HG02759 (cell line): Measurements from ENCODE around the gene VPS41.

ENCODE experiments used
- ATAC-seq: cut with Tn5 transposase; IDR thresholded peaks from one replicate; pipeline ENCODE4 v1.9.1; 2021; ENCODE audit warnings: mild to moderate bottlenecking, moderate library complexity; ENCODE audit not compliant: unreplicated experiment

The VPS41 gene

GRCh38 chr7:38820571-38820970 is 88.4 kb downstream of the VPS41 start:
- no peak for ATAC-seq

- ATAC-seq, result no peak
These were observed 89.5 kb downstream of the VPS41 start for GRCh38 chr7:38819463-38819862.

GRCh38 chr7:38817526-38817925 is 91.5 kb downstream of the VPS41 start:
- no peak for ATAC-seq

GRCh38 chr7:38813768-38814167 is 95.2 kb downstream of the VPS41 start:
- ATAC-seq, result no peak

- ATAC-seq, result no peak
These were observed 102.1 kb downstream of the VPS41 start for GRCh38 chr7:38806912-38807311.

GRCh38 chr7:38801786-38802185 is 107.2 kb downstream of the VPS41 start:
- no peak for ATAC-seq

GRCh38 chr7:38798552-38799267 is 110.3 kb downstream of the VPS41 start:
- ATAC-seq, result no peak

- ATAC-seq, result no peak
These were observed 112.1 kb downstream of the VPS41 start for GRCh38 chr7:38796626-38797501.

GRCh38 chr7:38795593-38795992 is 113.4 kb downstream of the VPS41 start:
- no peak for ATAC-seq

GRCh38 chr7:38781991-38782390 is 127.0 kb downstream of the VPS41 start:
- no peak for ATAC-seq

GRCh38 chr7:38777609-38778008 is 131.4 kb downstream of the VPS41 start:
- ATAC-seq, result no peak

- no peak for ATAC-seq
These were observed 133.3 kb downstream of the VPS41 start for GRCh38 chr7:38775506-38776175.

- ATAC-seq, result no peak
These were observed 135.6 kb downstream of the VPS41 start for GRCh38 chr7:38773430-38773829.

- ATAC-seq, result no peak
These were observed 148.8 kb downstream of the VPS41 start for GRCh38 chr7:38760226-38760625.

GRCh38 chr7:38759028-38759427 is 150.0 kb downstream of the VPS41 start:
- no peak for ATAC-seq

GRCh38 chr7:38757931-38758330 is 151.1 kb downstream of the VPS41 start:
- no peak for ATAC-seq

GRCh38 chr7:38756521-38756920 is 152.5 kb downstream of the VPS41 start:
- ATAC-seq, result no peak

GRCh38 chr7:38753347-38753746 is 155.6 kb downstream of the VPS41 start:
- ATAC-seq, result no peak

- ATAC-seq, result no peak
These were observed 157.6 kb downstream of the VPS41 start for GRCh38 chr7:38751416-38751815.

GRCh38 chr7:38748056-38748610 is 160.9 kb downstream of the VPS41 start:
- ATAC-seq, result no peak

- ATAC-seq, result no peak
These were observed 162.6 kb downstream of the VPS41 start for GRCh38 chr7:38746438-38746837.
